Peyer's patch (tissue), 4 donors: Measurements from ENCODE around the gene RGMB. TPM values are rescaled to one million over a fixed set of nuclear protein-coding genes. Genes with fewer than 3 reads are reported as not detected.

Experiments used
- DNase-seq, 3 donors: peaks; one replicate each; pipeline ENCODE4 v3.0.0-alpha.2; 2017 to 2019
- H3K27ac ChIP-seq, 4 donors: fragments of 200-600 bp; sonication (generic); one replicate each; pipeline ENCODE4 v1.5.1; 2016 to 2019
- H3K27me3 ChIP-seq, 2 donors: fragments of 200-600 bp; sonication (generic); one replicate each; pipeline ENCODE4 v1.5.1; 2019
- H3K36me3 ChIP-seq, 3 donors: fragments of 200-600 bp; sonication (generic); one replicate each; pipeline ENCODE4 v1.5.1; 2016 to 2019
- H3K4me1 ChIP-seq, 4 donors: fragments of 200-600 bp; sonication (generic); one replicate each; pipeline ENCODE4 v1.5.1; 2016 to 2019
- H3K4me3 ChIP-seq, 4 donors: fragments of 200-600 bp; sonication (generic); 1 replicate in 3 of 4; 2 replicates in 1 of 4; pipeline ENCODE4 v1.5.1; 2016 to 2019; ENCODE audit warnings: mild to moderate bottlenecking in 1 of 4
- H3K9me3 ChIP-seq, 4 donors: fragments of 200-600 bp; sonication (generic); one replicate each; pipeline ENCODE4 v1.5.1; 2016 to 2019; ENCODE audit warnings: mild to moderate bottlenecking in 1 of 4
- CTCF ChIP-seq, 6 experiments: fragments of 450-650 bp in 4 of 6; fragments of 200-600 bp in 2 of 6; sonication (generic) in 1 of 6; IDR thresholded peaks; one replicate each; pipeline ENCODE4 v1.5.1; 2017 to 2019; ENCODE audit warnings: antibody characterized with exemption in 6 of 6, mild to moderate bottlenecking in 3 of 6, moderate library complexity in 1 of 6
- POLR2A ChIP-seq, 2 donors: fragments of 450-650 bp; IDR thresholded peaks; one replicate each; pipeline ENCODE4 v1.5.1; 2017; ENCODE audit warnings: antibody characterized with exemption in 2 of 2, mild to moderate bottlenecking in 2 of 2, moderate library complexity in 2 of 2
- total RNA-seq, 4 donors: library from RNA; depleted of rRNA; stranded (reverse); fragments of >200 nt; gene quantifications; one replicate each; pipeline ENCODE4 v1.1.0, GENCODE V29; 2016

Gene RGMB
- total RNA-seq, 4 donors from 2014 or later, result 55.0 to 298 (median 138) TPM

- DNase-seq, result no peak
- H3K4me1 ChIP-seq, result no peaks in the 10 kb centered on the region
- no peaks in the 10 kb centered on the region for H3K27me3 ChIP-seq
- H3K36me3 ChIP-seq, result no peaks in the 10 kb centered on the region
- no peak overlapping the region for H3K27ac ChIP-seq
- H3K4me3 ChIP-seq, result no peak overlapping the region
- peaks cover 0 to 3% (median 0%) of the 10 kb centered on the region in 4 donors for H3K9me3 ChIP-seq
- TF ChIP-seq POLR2A (IDR thresholded peaks at IDR 0.05) (no peak), CTCF (IDR thresholded peaks at IDR 0.05) (no peak)
These were observed 67.5 kb downstream of the RGMB start for GRCh38 chr5:98840946-98841345.

- Histone ChIP-seq H3K27me3 (no peaks in the 10 kb centered on the region), H3K4me1 (no peaks in the 10 kb centered on the region), H3K36me3 (no peaks in the 10 kb centered on the region), H3K9me3 (peaks cover 0 to 3% (median 0%) of the 10 kb centered on the region in 4 donors), H3K27ac (no peak overlapping the region), H3K4me3 (no peak overlapping the region)
- TF ChIP-seq CTCF (IDR thresholded peaks at IDR 0.05), result no peak
- no peak for TF ChIP-seq POLR2A (IDR thresholded peaks at IDR 0.05)
- no peak for DNase-seq
These were observed 70.0 kb downstream of the RGMB start for GRCh38 chr5:98843481-98843880.

GRCh38 chr5:98844865-98845264 lies 71.4 kb downstream of the RGMB start:
- Histone ChIP-seq H3K27me3 (no peaks in the 10 kb centered on the region), H3K36me3 (no peaks in the 10 kb centered on the region), H3K27ac (no peak overlapping the region), H3K4me3 (no peak overlapping the region), H3K9me3 (peaks cover 0 to 3% (median 0%) of the 10 kb centered on the region in 4 donors), H3K4me1 (no peaks in the 10 kb centered on the region)
- TF ChIP-seq CTCF (IDR thresholded peaks at IDR 0.05), result no peak
- no peak for TF ChIP-seq POLR2A (IDR thresholded peaks at IDR 0.05)
- DNase-seq, result no peak

GRCh38 chr5:98845878-98846277 lies 72.4 kb downstream of the RGMB start:
- H3K27ac ChIP-seq, result no peak overlapping the region
- H3K36me3 ChIP-seq, result no peaks in the 10 kb centered on the region
- H3K4me3 ChIP-seq, result no peak overlapping the region
- H3K4me1 ChIP-seq, result no peaks in the 10 kb centered on the region
- no peak for DNase-seq
- no peaks in the 10 kb centered on the region for H3K27me3 ChIP-seq
- TF ChIP-seq POLR2A (IDR thresholded peaks at IDR 0.05) (no peak), CTCF (IDR thresholded peaks at IDR 0.05) (no peak)
- peaks cover 0 to 3% (median 0%) of the 10 kb centered on the region in 4 donors for H3K9me3 ChIP-seq

Other genes with a start within 250 kb of the RGMB start
- 100 to 1,000 TPM in 1 of 4 donors, 10 to 100 TPM in 3; 43.5 to 120 (median 69.5) TPM for gene CHD1, start 155.3 kb downstream of the RGMB start, total RNA-seq